ENCODE measurements around the gene RMND5B. TPM values are rescaled to one million over a fixed set of nuclear protein-coding genes. Genes with fewer than 3 reads are reported as not detected.
"Not testable (repeated sequence)": the region's sequence is repeated elsewhere in the genome, so short reads cannot be mapped to it uniquely, and the experiment has no call there.

The RMND5B gene
- total and polyA plus RNA-seq, 2 experiments from 2014 or later = 27.2 to 42.2 TPM

DNA sequence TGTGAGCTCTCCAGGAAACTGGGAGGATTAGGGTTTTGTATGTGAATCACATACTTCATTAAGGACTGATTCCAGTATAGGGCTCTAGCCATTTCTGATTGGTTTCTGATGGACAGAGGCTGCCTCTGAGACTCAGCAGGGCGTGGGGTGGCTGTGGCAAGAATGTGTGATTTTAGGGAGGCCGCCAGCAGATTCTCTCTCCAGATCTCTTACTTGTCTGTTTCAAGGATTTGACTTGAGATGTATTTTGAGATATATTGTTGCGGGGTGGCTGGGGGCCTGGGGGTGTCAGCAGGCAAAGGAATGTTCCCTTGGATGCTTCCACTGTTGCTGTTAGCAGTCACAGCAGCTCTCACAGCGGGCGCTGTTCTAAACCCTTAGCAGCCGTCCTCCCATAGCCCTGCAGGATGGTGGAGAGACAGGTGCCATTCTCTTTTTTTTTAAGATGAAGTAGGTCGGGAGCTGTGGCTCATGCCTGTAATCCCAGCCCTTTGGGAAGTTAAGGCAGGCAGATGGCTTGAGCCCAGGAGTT, 65.5 kb downstream of the RMND5B start:
- H2AFZ ChIP-seq = no peak overlapping the region

DNA sequence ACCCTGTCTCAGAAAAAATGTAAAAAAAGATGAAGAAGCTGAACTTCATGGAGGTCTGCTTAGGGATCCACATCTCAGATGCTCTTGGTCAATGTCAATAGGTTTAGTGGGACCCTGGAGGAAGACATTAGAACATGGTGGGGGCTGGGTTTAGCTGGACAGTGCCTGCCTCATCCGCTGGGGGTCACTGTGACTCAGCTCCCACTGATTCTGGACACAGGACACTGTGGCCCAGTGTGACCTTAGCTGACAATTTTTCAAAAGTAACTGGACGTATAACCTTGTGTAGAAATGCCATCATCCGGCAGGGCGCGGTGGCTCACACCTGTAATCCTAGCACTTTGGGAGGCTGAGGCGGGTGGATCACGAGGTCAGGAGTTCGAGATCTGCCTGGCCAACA, 66.2 kb downstream of the RMND5B start:
- Histone ChIP-seq H3K27ac (no peak overlapping the region), H3K36me3 (replicated peaks; ENCODE audit: insufficient read depth, low read depth) (no peaks in the 10 kb centered on the region), H3K4me2 (no peak overlapping the region), H4K20me1 (ENCODE audit: insufficient read depth, poor library complexity, severe bottlenecking) (no peaks in the 10 kb centered on the region), H3K4me3 (no peak overlapping the region), H3K4me1 (ENCODE audit: insufficient read depth) (no peaks in the 10 kb centered on the region), H2AFZ (no peak overlapping the region), H3K79me2 (no peaks in the 10 kb centered on the region), H3K9me3 (ENCODE audit: low read depth) (no peaks in the 10 kb centered on the region), H3K9me2 (replicated peaks; ENCODE audit: insufficient read depth) (no peaks in the 10 kb centered on the region), H3K27me3 (no peaks in the 10 kb centered on the region)
- 84% methylated on average over 8 of the region's 8 CpGs for WGBS (ENCODE audit: low lambda C conversion rate, missing lambda C conversion rate)
- no peak for DNase-seq (ENCODE audit: low spot score)
- TF ChIP-seq, protein P1, sequence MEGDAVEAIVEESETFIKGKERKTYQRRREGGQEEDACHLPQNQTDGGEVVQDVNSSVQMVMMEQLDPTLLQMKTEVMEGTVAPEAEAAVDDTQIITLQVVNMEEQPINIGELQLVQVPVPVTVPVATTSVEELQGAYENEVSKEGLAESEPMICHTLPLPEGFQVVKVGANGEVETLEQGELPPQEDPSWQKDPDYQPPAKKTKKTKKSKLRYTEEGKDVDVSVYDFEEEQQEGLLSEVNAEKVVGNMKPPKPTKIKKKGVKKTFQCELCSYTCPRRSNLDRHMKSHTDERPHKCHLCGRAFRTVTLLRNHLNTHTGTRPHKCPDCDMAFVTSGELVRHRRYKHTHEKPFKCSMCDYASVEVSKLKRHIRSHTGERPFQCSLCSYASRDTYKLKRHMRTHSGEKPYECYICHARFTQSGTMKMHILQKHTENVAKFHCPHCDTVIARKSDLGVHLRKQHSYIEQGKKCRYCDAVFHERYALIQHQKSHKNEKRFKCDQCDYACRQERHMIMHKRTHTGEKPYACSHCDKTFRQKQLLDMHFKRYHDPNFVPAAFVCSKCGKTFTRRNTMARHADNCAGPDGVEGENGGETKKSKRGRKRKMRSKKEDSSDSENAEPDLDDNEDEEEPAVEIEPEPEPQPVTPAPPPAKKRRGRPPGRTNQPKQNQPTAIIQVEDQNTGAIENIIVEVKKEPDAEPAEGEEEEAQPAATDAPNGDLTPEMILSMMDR (IDR thresholded peaks at IDR 0.05; ENCODE audit: poor library complexity) = peak; percentile 28
- TF ChIP-seq EZH2 (IDR thresholded peaks at IDR 0.05; ENCODE audit: borderline replicate concordance) = no peak

More for the DNA sequence above, 65.5 kb downstream of the RMND5B start:
- TF ChIP-seq, protein P1 (IDR thresholded peaks at IDR 0.05; ENCODE audit: poor library complexity) = no peak
- TF ChIP-seq EZH2phosphoT487 (IDR thresholded peaks at IDR 0.05; ENCODE audit: low read depth, severe bottlenecking, unreplicated experiment) = no peak
- no peak for TF ChIP-seq EZH2 (IDR thresholded peaks at IDR 0.05; ENCODE audit: borderline replicate concordance)
- DNase-seq (ENCODE audit: low spot score) = no peak
- no peaks in the 10 kb centered on the region for H4K20me1 ChIP-seq (ENCODE audit: insufficient read depth, poor library complexity, severe bottlenecking)
- no peaks in the 10 kb centered on the region for H3K9me3 ChIP-seq (ENCODE audit: low read depth)
- H3K79me2 ChIP-seq = no peaks in the 10 kb centered on the region
- no peaks in the 10 kb centered on the region for H3K9me2 ChIP-seq (replicated peaks; ENCODE audit: insufficient read depth)
- H3K27ac ChIP-seq = no peak overlapping the region
- WGBS (ENCODE audit: low lambda C conversion rate, missing lambda C conversion rate) = 78% methylated on average over 7 of the region's 7 CpGs
- H3K4me2 ChIP-seq = no peak overlapping the region
- no peaks in the 10 kb centered on the region for H3K27me3 ChIP-seq
- H3K4me3 ChIP-seq = no peak overlapping the region
- no peaks in the 10 kb centered on the region for H3K36me3 ChIP-seq (replicated peaks; ENCODE audit: insufficient read depth, low read depth)
- H3K4me1 ChIP-seq (ENCODE audit: insufficient read depth) = no peaks in the 10 kb centered on the region

DNA sequence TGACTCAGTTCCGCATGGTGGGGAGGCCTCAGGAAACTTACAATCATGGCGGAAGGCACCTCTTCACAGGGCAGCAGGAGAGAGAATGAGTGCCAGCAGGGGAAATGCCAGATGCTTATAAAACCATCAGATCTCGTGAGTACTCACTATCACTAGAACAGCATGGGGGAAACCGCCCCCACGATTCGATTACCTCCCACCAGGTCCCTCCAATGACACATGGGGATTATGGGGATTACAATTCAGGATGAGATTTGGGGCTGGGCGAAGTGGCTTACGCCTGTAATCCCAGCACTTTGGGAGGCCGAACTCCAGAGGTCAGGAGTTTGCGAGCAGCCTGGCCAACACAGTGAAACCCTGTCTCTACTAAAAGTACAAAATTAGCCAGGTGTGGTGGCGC, 67.3 kb downstream of the RMND5B start:
- H4K20me1 ChIP-seq (ENCODE audit: insufficient read depth, poor library complexity, severe bottlenecking); H3K27ac ChIP-seq; H2AFZ ChIP-seq; H3K36me3 ChIP-seq (replicated peaks; ENCODE audit: insufficient read depth, low read depth); H3K4me3 ChIP-seq; H3K9me2 ChIP-seq (replicated peaks; ENCODE audit: insufficient read depth); H3K4me1 ChIP-seq (ENCODE audit: insufficient read depth); H3K4me2 ChIP-seq; H3K9me3 ChIP-seq (ENCODE audit: low read depth); DNase-seq (ENCODE audit: low spot score); H3K79me2 ChIP-seq; H3K27me3 ChIP-seq: not testable (repeated sequence)
- 76% methylated on average over 11 of the region's 11 CpGs for WGBS (ENCODE audit: low lambda C conversion rate, missing lambda C conversion rate)

DNA sequence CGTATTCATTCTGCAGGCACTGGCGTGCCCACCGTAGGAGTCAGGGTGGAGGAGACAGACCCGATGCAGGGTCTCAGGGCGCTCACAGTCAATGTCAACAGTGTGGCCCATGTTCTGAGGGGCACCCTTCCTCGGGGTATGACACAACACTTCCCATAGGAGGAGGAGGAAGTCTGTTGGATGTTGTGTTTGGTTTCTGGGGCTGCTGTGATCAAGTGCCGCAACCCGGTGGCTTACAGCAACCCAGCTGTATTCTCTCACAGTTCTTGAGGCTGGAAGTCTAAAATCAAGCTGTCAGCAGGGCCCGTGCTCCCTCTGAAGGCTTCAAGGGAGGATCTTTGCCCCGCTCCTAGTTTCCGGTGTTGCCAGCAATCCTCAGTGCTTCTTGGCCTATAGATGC, 67.9 kb downstream of the RMND5B start:
- Histone ChIP-seq H3K9me2 (replicated peaks; ENCODE audit: insufficient read depth) (no peaks in the 10 kb centered on the region), H4K20me1 (ENCODE audit: insufficient read depth, poor library complexity, severe bottlenecking) (no peaks in the 10 kb centered on the region), H3K4me3 (no peak overlapping the region), H3K79me2 (no peaks in the 10 kb centered on the region), H3K9me3 (ENCODE audit: low read depth) (no peaks in the 10 kb centered on the region), H3K36me3 (replicated peaks; ENCODE audit: insufficient read depth, low read depth) (no peaks in the 10 kb centered on the region), H3K4me2 (no peak overlapping the region), H3K4me1 (ENCODE audit: insufficient read depth) (no peaks in the 10 kb centered on the region), H2AFZ (no peak overlapping the region), H3K27ac (no peak overlapping the region), H3K27me3 (no peaks in the 10 kb centered on the region)
- TF ChIP-seq, protein P1 (IDR thresholded peaks at IDR 0.05; ENCODE audit: poor library complexity) = no peak
- TF ChIP-seq EZH2 (IDR thresholded peaks at IDR 0.05; ENCODE audit: borderline replicate concordance) = no peak
- no peak for TF ChIP-seq EZH2phosphoT487 (IDR thresholded peaks at IDR 0.05; ENCODE audit: low read depth, severe bottlenecking, unreplicated experiment)
- 88% methylated on average over 11 of the region's 11 CpGs for WGBS (ENCODE audit: low lambda C conversion rate, missing lambda C conversion rate)
- no peak for DNase-seq (ENCODE audit: low spot score)

All from hepatocyte (in vitro differentiated cells).